Activated CD8-positive, alpha-beta memory T cell treated with anti-CD3 and anti-CD28 coated beads, Interleukin-2, amount 50 U/mL, for 1 hour (primary cell): ENCODE data around the gene NECTIN2.
"Not testable (repeated sequence)": the region's sequence is repeated elsewhere in the genome, so short reads cannot be mapped to it uniquely, and the experiment has no call there.

Experiments used
- DNase-seq: peaks from one replicate; pipeline ENCODE4 v3.0.0-alpha.2; 2020; ENCODE audit errors: extremely low read depth

NECTIN2 gene

DNA sequence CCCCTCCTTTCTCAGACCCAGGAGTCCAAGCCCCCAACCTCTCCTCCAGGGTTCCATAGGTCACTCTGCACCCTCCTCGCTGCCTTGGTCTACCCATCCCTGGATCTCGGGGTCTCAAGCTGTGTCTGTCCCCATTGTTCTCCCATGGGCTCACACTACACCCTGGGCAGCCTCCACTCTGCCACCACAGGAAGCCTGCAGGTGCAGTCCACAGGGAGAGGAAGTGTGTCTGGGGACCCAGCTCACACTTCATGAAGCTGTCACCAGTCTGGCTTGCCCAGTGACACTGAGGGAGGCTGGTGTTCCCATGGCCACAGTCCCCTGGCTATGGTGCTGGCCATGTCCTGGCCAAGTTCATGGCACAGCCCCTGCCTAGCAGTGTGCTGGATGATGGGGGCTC, 5.3 kb downstream of the NECTIN2 start:
- DNase-seq: no peak

DNA sequence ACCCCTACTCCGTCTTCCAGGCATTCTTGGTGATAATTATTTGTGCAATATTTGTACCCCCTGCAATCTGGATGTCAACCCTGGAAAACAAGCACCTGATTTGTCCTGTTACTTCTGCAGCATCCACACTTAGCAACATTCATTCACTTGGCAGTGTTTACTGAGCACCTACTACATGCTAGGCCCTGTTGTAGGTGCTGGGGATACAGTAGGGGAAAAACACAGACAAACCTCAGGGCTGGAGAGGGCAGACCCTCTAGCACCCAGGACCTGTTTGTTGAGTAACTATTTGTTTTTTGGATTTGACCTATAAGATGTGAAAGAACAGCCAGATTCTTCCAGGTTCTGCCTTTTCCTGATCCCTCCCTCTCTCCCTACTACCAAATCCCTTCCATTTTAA, 9.5 kb downstream of the NECTIN2 start:
- DNase-seq: no peak

DNA sequence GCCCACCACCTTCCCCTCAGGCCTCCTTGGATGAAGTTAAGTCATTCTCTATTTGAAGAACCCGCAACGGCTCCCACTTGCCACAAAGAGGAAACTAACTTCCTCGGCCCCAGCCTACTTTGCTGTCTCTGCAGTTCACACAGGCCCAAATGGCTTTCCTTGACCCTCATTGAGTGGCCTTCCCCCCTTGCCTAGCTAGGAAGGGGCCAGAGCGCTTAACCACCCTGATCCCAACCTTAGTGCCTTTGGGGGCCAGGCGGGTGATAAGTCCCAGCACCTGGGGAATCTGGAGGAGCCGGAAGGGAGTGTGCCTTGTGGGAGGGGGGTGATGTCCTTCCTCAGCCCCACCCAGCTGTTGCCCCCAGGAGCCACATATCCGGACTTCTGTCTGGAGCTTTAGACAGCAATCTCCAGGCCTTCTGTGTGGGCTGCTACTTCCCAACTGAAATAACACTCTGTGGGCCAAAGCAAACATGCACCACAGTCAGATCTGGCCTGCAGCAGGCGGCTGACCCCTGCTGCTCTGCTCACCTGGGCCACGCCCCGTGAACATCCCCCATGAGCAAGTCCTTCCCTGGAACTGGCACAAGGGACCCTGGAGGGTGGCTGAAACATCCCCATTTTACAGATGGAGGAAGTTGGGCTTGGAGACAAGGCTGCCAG, 10.5 kb downstream of the NECTIN2 start:
- DNase-seq: no peak

DNA sequence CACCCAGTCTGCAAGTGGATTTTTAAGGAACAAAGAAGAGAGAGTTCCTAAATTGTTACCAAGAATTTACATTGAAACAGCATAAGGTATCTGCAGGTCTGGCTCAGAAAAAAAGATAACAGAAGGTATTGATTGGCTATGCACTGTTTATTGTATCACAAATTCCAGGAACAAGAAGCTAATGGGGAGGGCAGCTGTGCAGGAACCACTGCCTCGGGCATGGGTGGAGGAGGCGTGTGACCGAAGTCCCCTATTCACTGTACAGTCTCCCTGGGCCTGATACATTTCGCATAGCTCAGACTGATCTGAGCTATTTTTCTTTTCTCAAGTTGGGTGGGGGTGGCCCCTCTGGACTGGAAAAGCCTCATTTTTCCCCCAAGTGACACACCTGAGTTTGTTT, 11.7 kb downstream of the NECTIN2 start:
- DNase-seq: no peak

DNA sequence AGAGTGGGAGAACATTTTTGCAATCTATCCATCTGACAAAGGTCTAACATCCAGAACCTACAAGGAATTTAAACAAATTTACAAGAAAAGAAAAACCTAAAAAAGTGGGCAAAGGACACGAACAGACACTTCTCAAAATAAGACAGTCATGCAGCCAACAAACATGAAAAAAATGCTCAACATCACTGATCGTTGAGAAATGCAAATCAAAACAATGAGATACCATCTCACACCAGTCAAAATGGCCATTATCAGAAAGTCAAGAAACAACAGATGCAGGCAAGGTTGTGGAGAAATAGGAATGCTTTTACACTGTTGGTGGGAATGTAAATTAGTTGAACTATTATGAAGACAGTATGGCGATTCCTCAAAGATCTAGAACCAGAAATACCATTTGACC, 15.5 kb downstream of the NECTIN2 start:
- not testable (repeated sequence) for DNase-seq

DNA sequence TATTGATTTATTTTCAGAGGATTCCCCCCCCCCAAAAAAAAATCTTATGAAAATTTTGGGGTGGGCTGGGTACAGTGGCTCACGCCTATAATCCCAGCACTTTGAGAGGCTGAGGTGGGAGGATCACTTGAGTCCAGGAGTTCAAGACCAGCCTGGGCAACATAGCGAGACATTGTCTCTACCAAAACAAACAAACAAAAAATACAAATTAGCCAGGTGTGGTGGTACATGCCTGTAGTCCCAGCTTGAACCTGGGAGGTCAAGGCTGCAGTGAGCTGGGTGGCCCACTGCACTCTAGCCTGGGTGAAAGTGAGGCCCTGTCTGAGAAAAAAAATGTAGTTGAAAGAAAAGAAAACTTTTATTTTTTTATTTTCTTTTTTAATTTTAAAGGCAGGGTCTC, 17.9 kb downstream of the NECTIN2 start:
- no peak for DNase-seq

DNA sequence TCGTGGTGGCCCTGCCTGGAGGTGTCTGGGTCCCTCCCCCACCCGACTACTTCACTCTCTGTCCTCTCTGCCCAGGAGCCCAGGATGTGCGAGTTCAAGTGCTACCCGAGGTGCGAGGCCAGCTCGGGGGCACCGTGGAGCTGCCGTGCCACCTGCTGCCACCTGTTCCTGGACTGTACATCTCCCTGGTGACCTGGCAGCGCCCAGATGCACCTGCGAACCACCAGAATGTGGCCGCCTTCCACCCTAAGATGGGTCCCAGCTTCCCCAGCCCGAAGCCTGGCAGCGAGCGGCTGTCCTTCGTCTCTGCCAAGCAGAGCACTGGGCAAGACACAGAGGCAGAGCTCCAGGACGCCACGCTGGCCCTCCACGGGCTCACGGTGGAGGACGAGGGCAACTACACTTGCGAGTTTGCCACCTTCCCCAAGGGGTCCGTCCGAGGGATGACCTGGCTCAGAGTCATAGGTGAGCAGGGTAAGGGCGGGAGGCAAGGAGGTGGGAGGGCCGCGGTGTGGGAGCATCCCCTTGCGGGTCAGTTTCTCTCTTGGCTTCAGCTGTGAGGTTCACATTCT, 19.2 kb downstream of the NECTIN2 start:
- no peak for DNase-seq

DNA sequence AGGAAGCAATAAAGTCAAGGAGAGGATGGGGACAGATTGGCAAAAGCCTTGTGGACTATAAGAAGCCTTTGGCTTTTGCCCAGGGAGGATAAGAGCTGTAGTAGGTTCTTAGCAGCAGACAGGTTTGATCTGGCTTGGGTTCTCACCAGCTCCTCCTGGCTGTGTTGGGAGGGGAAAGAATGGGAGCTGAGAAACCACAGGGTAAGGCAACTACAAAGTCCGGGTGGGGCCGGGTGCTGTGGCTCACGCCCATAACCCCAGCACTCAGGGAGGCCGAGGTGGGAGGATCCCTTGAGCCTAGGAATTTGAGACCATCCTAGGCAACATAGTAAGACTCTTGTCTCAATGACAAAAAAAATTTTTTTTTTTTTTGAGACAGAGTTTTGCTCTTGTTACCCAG, 20.6 kb downstream of the NECTIN2 start:
- no peak for DNase-seq

DNA sequence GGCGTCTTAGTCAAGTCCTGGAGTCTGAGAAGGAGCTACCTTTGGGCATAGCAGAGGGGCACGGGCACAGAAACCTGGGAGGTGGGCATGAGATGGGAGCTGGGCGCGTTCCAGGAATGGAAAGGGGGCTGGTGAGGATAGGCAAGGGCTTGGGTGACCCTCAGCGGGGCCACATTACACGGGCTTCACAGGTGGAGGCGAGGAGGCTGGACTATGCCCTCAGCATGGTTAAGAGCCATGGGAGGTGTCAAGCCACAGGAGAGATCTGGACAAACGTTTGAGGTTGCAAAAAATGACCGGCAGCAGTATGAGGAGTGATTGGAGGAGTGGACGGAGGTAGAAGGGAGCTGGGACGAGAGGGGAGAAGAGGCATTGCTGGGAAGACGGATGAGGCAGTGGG, 21.5 kb downstream of the NECTIN2 start:
- no peak for DNase-seq

DNA sequence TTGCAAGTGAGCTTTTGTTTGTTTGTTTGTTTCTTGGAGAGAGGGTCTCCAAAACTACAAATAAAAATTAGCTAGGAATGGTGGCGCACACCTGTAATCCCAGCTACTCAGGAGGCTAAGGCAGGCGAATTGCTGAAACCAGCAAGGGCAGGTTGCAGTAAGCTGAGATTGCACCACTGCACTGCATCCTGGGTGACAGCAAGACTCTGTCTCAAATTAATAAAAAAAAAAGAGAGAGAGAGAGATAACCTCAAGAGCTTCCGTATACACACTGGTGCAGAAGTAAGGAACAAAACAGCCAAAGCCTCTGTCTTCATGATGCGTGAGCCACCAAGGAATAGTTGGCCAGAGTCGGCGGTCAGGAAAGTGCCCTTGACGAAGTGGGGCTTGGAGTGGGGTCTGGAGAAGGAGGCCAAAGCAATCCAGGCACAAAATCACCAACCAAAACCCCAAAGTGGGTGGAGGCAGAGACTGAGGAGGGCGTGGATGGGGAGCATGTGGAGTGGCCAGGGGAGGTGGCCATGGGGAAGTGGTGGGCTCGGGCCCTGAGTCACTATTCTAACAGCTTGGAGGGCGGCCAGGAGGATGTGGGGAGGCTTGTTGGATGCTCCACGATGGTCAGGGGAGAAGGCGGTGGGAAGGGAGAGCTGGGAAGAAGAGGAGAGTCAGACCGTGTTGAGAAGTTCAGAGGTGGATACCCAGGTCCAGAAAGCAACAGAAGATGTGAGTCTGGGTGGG, 23.8 kb downstream of the NECTIN2 start:
- no peak for DNase-seq

DNA sequence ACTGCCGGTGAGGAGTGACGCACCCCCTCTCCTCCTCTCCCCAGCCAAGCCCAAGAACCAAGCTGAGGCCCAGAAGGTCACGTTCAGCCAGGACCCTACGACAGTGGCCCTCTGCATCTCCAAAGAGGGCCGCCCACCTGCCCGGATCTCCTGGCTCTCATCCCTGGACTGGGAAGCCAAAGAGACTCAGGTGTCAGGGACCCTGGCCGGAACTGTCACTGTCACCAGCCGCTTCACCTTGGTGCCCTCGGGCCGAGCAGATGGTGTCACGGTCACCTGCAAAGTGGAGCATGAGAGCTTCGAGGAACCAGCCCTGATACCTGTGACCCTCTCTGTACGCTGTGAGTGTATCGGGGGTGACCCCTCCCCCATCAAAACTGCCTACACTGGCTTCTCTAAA, 25.7 kb downstream of the NECTIN2 start:
- no peak for DNase-seq

DNA sequence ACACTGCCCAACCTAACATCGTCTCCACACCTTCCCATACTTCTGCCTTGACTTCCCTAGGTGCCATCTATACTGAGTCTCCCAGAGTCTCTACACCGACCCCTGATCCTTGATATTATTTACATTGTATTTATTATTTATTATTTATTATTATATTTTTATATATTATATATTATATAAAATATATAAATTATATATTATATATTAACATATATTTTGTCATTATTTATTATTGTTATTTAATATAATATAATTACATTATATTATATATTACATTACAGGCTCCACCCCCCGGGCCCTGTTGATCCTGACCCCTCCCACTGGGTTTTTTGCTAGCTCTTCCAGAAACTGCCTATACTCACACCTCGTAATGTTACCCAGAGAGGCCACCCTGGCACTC, 26.6 kb downstream of the NECTIN2 start:
- DNase-seq: no peak

DNA sequence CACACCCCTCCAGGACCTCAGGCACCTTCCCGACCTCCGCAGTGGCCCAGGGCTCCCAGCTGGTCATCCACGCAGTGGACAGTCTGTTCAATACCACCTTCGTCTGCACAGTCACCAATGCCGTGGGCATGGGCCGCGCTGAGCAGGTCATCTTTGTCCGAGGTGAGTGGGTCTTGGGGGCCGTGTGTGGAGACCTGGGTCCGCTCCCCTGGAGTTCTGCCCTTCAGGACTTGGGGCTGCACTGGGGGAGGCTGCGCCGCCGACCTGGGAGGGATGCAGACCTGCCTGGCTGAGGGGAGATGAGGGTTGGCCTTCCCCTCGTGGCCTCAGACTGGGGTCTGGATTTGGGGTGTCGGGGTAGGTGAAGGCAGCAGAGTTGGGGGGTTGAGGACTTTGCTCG, 28.2 kb downstream of the NECTIN2 start:
- DNase-seq: no peak

DNA sequence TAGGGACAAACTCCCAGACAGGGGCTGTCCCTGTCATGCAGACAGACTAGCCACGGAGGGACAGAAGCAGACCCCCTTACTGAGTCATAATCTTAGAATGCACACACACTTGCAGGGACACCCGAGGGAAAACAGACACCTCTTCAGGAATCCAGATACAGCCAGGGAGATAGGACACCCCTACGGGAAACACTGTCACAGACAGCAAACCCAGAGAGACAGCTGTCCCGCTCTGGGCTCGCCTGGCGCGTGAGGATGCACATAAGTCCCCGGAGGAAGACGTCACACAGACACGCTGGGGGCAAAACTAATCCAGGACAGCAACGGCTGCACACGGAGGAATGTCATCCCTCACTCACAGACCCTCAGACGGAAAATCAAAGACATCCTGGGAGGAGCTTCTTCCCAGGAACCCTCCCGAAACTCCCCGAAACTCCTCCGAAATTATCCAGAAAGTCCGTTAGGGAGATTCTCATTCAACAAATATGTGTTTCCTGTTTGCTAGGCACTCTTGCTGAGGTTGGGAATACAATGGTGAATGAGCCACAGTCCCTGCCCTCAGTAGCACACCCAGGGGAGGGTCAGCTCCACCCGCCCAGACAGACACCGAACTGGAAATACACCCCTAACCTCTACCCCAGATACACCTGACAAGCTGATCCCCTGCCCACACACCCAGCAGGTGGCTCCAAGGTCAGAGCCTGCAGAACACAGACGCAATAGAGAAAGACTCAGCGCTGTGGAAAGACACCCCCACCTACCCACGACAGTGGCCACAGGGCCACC, 29.8 kb downstream of the NECTIN2 start:
- no peak for DNase-seq

DNA sequence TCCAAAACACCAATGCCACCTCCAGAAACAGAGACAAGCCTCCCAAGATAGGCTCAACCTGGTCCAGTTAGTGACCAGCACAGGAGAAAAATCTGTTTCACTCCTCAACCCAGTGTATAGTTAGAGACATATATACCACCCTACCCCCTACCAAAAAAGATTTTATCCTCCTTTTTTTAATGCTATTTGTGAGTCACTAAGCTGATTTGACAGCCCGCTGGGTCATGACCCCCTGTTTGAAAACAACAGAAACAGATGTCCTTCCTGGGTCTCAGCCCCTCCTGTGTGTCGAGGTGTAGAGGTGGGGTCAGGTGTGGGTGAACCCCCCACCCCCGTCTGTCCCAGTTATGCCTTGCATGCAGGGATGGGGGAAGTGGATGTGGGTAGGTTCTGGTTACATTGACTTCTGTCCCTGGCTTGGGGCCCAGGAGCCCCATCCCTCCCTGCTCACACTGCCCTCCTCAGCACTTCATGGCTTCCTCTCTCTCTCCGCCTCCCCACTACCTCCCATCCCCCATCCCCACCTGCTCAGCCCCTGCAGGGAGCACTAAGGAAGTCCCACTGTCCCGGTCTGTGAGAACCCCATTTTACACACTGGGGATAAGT, 30.9 kb downstream of the NECTIN2 start:
- no peak for DNase-seq

DNA sequence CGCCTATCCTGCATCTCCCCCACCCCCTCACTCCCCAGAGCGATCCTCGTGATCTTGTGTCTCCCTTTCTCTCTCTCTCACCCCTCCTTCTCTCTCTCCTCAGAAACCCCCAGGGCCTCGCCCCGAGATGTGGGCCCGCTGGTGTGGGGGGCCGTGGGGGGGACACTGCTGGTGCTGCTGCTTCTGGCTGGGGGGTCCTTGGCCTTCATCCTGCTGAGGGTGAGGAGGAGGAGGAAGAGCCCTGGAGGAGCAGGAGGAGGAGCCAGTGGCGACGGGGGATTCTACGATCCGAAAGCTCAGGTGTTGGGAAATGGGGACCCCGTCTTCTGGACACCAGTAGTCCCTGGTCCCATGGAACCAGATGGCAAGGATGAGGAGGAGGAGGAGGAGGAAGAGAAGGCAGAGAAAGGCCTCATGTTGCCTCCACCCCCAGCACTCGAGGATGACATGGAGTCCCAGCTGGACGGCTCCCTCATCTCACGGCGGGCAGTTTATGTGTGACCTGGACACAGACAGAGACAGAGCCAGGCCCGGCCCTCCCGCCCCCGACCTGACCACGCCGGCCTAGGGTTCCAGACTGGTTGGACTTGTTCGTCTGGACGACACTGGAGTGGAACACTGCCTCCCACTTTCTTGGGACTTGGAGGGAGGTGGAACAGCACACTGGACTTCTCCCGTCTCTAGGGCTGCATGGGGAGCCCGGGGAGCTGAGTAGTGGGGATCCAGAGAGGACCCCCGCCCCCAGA, 32.2 kb downstream of the NECTIN2 start:
- DNase-seq: no peak

DNA sequence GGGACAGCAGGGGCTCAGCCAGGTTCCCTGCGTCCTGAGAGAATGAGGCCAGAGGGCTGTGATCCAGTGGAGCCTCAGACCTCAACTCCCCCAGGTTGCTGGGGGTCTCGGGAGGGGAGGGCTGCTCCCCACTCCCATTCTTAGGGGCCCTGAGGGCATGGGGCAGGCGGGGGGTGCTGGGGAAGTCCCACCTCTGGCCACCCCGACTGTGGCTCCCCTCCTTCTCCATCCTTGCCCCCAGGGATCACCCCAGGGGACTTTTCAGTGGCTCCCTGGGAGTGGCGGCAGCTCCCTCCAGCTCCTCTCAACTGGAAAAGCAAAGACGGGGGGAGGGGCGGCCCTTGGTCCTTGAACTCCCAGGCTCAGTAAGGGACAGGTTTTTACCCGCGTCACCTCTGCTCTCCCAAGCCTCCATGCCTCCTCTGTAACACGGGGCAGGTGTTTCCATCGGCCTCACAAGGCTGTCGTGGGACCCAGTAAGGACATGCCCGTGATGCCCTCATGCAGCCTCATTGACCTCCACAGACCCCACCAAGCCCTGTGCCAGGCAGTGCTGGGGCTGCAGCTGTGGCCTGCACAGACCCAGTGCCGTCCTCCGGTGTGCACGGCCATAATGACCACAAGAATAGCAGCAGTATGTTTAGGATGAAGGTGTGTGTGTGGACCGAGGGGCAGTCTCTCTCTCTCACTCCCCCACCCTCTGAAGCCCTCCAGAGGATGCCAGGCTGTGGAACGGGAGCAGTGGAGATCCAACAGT, 33.4 kb downstream of the NECTIN2 start:
- no peak for DNase-seq

DNA sequence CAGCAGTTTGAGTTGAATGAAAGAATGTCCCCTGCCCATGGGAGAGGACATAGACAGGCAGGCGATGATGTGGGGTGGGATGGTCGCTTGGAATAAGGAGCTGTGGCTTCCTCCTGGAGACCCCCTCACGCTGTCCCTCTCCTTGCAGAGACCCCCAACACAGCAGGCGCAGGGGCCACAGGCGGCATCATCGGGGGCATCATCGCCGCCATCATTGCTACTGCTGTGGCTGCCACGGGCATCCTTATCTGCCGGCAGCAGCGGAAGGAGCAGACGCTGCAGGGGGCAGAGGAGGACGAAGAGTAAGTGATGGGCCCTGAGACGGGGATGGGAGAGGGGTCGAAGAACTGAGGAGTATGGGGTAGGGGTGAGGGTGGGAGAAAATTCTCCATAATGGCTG, 36.0 kb downstream of the NECTIN2 start:
- DNase-seq: no peak

DNA sequence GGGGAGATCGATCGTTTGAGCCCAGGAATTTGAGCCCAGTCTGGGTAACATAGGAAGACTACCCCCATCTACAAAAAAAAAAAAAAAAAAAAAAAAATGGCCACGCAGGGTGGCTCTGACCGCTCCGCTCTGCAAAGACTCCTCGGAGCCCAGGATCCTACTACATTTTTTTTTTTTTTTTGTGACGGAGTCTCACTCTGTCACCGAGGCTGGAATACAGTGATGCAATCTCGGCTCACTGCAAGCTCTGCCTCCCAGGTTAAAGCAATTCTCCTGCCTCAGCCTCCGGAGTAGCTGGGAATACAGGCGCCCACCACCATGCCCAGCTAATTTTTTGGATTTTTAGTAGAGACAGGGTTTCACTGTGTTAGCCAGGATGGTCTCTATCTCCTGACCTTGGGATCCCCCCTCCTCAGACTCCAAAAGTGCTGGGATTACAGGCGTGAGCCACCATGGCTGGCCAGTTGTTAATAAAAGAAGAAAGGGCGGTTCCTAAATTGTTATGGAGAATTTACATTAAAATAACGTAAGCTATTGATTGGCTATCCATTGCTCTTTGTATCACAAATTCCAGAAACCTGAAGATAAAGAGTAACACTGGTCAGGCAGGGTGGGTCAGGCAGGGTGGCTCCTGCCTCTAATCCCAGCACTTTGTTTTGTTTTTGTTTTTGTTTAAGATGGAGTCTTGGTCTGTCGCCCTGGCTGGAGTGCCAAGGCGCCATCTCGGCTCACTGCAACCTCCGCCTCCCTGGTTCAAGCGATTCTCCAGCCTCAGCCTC, 36.7 kb downstream of the NECTIN2 start:
- not testable (repeated sequence) for DNase-seq

DNA sequence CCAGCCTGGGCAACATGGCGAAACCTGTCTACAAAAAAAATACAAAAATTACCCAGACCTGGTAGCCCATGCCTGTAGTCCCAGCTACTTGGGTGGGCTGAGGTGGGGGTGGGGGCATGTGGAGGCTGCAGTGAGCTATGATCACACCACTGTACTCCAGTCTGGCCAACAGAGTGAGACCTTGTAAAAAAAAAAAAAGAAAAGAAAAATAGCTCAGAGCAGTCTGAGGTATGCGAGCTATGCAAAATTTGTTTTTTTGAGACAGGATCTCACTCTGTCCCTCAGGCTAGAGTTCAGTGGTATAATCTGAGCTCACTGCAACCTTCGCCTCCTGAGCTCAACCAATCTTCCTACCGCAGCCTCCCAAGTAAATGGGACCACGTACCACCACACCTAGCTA, 37.8 kb downstream of the NECTIN2 start:
- no peak for DNase-seq
